GM19468 (cell line): ENCODE data around the gene DICER1.

Experiments
- ATAC-seq: cut with Tn5 transposase; IDR thresholded peaks from one replicate; pipeline ENCODE4 v1.9.1; 2021; ENCODE audit warnings: mild to moderate bottlenecking, moderate library complexity, moderate number of reproducible peaks; ENCODE audit not compliant: unreplicated experiment; ENCODE audit errors: extremely low read depth

DICER1 gene

DNA sequence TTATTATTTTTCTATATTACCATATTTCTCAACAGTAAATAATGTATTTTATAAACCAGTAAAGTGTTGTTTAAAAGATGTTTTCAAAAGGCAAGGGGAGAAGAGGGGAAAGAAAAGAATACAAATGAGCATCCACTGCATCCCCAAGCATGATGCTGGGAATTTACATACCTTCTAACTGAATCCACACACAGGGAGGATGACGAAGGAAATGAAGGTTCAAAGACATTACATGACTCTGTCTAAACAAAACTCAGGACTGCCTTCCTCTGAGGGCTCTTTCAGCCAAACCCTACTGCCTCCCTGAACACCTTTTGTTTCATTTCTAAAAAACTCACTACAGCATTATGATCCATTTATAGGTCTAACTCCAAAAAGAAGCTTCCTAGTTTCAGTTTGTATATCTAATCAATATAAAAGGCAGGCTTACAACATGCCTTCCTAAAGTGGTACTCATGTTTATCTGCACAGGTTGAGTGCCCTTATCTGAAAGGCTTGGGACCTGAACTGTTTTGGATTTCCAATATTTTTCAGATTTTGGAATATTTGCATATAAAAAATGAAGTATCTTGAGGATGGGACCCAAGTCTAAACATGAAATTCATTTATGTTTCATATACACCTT, 30.3 kb downstream of the DICER1 start:
- no peak for ATAC-seq

DNA sequence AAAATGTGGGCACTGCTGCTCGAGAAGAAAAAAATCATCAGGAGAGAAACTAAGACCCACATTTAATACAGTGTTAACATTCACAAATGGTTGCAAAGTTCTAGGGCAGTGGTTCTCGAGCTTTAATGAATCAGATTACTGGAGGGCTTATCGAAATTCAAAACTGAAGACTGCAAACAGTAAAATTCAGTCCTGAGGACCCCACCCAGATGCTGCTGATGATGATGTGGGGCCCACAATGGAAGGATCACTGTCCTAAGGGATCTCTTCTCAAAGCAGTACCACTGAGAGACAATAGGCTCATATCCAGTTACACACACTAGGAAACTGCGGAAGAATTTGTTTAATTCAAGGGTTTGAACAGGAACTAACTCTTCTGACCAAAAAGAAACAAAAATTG, 31.4 kb downstream of the DICER1 start:
- no peak for ATAC-seq

DNA sequence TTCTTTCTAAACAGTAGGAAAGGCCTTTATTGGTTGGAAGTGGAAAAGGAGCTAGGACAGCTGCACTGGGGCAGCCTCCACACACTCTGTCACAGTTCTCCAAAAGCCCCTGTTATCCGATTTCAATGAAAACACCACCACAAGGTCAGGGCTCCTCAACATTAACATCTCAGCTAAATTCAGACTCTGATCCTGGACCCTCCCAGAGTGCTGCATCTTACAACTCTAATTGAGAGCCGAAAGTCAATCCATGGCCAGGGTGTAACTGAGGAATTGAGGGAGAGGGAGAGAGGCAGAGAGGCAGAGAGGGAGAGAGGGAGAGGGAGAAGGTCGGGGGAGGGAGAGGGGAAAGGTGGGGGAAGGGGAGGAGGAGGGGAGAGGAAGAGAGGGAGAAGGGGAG, 32.1 kb downstream of the DICER1 start:
- ATAC-seq, result no peak

DNA sequence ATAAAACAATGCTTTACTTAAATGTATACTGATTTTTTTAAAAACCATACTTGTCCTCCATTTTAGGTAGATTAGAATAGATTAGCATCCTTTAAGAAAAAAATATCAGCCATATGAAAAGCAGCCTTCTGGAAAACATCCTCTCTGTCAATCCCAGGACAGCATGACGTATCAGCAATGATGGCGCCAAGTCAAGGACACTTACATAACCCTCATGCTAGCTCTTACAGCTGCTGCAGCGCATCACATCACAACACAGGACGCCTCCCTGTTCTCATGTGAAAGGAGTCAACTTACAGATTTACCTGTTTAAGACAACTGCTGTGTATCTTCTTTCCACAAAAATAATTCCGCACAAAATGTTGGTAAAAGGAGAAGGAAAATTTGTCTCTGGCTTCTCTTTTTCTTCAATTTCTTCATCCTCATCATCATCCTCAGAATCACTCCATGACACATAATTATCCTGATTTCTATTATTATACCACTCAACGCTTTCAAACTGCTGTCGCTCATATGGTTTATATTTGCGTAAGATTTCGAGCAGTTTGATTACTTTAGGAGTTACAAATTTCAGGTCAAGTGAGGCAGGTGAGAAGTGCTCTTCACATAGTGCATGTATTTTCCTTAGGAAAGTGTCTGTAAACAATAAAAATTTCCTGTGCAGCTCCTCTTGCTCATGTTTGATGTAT, 33.3 kb downstream of the DICER1 start:
- ATAC-seq, result no peak

DNA sequence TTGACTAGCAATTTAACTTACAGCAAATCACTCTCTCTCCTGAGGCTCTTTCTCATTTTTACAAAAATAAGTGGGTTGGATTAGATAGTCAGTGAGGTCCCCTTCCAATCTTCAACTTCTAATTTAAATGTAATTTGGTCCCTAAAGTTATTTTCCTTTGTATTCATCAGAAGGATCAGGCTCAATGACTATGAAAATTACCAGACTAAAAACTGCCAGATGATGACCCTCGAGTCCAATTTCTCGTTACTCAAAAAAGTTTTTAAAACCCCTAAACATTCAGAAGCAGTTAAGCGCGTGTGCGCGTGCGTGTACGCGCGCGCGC, 34.7 kb downstream of the DICER1 start:
- no peak for ATAC-seq

- no peak for ATAC-seq
Observed at GRCh38 chr14:95121911-95122620, 35.3 kb downstream of the DICER1 start.

DNA sequence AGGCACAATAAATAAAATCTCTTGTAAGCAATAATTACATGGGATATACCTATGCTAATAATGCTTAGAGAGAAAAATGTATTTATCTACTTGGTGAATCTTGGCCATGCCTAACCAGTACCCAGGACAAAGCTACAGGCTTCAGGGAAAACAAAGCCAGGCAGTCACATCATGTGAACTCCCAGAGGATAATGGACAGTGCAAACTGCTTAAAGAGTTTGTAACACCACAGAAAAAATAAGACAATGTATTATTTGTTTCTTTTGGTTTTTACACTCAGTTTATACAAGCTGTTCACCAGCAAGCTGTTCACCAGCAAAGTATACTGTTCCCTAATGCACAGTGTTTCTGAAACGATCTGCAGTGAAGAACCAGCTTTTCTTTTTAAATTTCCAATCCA, 38.0 kb downstream of the DICER1 start:
- ATAC-seq, result no peak

DNA sequence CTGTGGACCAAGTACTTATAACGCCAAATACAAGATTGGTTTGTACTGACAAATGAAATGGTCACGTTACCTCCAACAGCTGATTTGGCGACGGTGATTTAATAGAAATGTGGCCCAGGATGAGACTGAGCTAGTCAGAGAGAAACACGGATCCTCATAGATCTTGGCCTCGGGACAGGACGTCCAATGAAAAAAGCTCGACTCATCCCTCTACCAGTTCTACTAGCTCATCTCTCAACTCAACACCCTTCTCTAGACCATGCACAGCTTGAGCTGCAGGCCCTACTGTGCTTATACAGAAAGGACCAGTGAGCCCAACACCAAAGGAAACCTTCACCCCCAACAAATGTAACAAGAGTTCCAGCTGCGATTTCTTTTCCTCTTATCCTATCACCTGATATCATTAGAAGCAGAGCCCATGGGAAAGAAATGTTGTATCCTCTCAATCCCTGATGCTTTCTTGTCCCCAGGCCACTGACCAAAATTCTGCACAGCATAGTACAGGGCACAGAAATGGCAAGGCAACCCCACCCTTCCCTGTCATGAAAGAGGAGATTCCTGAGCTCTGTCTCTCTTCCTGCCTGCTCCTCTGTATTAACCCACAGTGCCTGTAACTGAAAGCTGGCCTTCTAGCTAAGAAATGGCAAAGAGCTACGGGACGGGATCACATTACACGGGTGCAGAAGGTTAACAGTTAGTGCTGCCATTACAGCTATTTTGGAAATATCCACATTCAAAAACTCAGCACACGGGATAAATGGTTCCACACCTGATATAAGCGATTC, 39.2 kb downstream of the DICER1 start:
- ATAC-seq, result no peak

- no peak for ATAC-seq
Observed at GRCh38 chr14:95113476-95113875, 43.9 kb downstream of the DICER1 start.

GRCh38 chr14:95111507-95112164, 45.7 kb downstream of the DICER1 start:
- no peak for ATAC-seq

GRCh38 chr14:95110178-95110577, 47.2 kb downstream of the DICER1 start:
- ATAC-seq, result no peak

GRCh38 chr14:95107711-95108110, 49.6 kb downstream of the DICER1 start:
- no peak for ATAC-seq

DNA sequence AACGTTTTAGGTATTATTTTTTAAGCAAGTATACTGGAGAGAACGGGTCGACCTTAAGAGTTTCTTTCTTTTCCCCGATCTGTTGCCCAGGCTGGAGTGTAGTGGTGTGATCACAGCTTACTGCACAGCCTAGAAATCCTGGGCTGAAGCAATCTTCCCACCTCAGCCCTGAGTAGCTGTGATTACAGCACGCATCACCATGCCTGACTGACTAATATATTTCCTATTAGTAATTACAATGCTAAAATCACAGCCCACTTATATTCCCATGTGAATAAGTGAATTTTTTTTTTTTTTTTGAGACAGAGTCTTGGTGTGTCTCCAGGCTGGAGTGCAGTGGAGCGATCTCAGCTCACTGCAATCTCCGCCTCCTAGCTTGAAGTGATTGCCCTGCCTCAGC, 50.4 kb downstream of the DICER1 start:
- no peak for ATAC-seq

GRCh38 chr14:95104911-95105310, 52.4 kb downstream of the DICER1 start:
- ATAC-seq, result no peak

- ATAC-seq, result no peak
Observed at GRCh38 chr14:95102680-95103044, 54.7 kb downstream of the DICER1 start.

- ATAC-seq, result no peak
Observed at GRCh38 chr14:95101736-95102679, 55.3 kb downstream of the DICER1 start.

- no peak for ATAC-seq
Observed at GRCh38 chr14:95098984-95099599, 58.2 kb downstream of the DICER1 start.

DNA sequence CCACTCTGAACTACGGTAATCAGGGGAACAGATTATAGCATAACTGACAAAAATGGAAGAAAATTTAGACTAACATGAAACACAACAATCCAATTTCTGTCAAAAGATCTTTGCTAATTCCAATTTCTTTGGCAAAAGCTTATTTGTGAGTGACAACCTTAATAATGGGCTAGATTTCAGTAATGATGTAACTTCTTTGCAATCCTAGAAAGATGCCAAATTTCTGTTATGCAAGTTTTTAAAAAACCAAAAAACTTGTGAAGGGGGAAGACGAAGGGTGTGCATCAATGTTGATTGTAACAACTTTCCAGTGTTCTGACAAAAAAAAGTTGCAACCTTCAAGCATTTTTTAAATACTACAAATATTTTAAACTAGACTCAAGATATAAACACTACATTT, 59.9 kb downstream of the DICER1 start:
- no peak for ATAC-seq

DNA sequence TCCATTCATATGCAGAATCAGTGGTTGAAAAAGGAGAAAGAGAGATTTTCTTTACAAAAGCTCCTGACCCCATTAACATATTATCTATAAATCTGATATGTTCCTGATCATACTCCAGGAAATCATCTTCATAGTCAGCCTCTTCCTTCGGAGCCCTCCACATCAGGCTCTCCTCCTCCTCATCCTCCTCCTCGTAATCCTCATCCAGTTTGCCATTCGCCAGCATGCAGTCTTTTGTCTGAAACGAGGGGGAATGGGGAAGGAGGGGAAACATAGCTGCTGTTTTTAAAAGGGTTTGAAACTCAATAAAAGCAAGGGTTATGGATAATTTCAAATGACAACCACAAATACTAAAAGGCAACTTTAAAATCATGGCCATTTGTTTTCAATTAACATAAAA, 60.9 kb downstream of the DICER1 start:
- no peak for ATAC-seq
